H9 (cell line): ENCODE results near the gene LTB4R. TPM values are rescaled to one million over a fixed set of nuclear protein-coding genes. Genes with fewer than 3 reads are reported as not detected.

Experiments
- DNase-seq: peaks from one replicate; pipeline ENCODE4 v3.0.0-alpha.2; 2017
- H2AFZ ChIP-seq: one replicate; pipeline ENCODE4 v1.6.1; 2013; ENCODE audit warnings: mild to moderate bottlenecking, low read length, control low read depth, moderate library complexity
- H2AK5ac ChIP-seq: 2 replicates; pipeline ENCODE4 v1.6.1; 2013; ENCODE audit warnings: low read length, control low read depth, mixed read lengths; ENCODE audit not compliant: insufficient read length
- H2BK120ac ChIP-seq: one replicate; pipeline ENCODE4 v1.6.1; 2013; ENCODE audit warnings: low read depth, mild to moderate bottlenecking, low read length, control low read depth, inconsistent platforms; ENCODE audit not compliant: poor library complexity, severe bottlenecking
- H2BK12ac ChIP-seq: 2 replicates; pipeline ENCODE4 v1.6.1; 2013; ENCODE audit warnings: low read length, control low read depth, mixed read lengths, low read depth; ENCODE audit not compliant: insufficient read length
- H2BK15ac ChIP-seq: 2 replicates; pipeline ENCODE4 v1.6.1; 2013; ENCODE audit warnings: low read depth, low read length, control low read depth
- H2BK20ac ChIP-seq: one replicate; pipeline ENCODE4 v1.6.1; 2013; ENCODE audit warnings: low read depth, mild to moderate bottlenecking, low read length, control low read depth, inconsistent platforms; ENCODE audit not compliant: poor library complexity, severe bottlenecking
- H2BK5ac ChIP-seq: 2 replicates; pipeline ENCODE4 v1.6.1; 2013; ENCODE audit warnings: low read length, control low read depth, mixed read lengths; ENCODE audit not compliant: insufficient read length
- H3K14ac ChIP-seq: 2 replicates; pipeline ENCODE4 v1.6.1; 2013; ENCODE audit warnings: low read length, control low read depth; ENCODE audit not compliant: insufficient read depth
- H3K18ac ChIP-seq: 2 replicates; pipeline ENCODE4 v1.6.1; 2013; ENCODE audit warnings: low read depth, mild to moderate bottlenecking, mixed read lengths, low read length, control low read depth; ENCODE audit not compliant: insufficient read length
- H3K23ac ChIP-seq: 2 replicates; pipeline ENCODE4 v1.6.1; 2013; ENCODE audit warnings: low read length, control low read depth, mixed read lengths, low read depth; ENCODE audit not compliant: insufficient read length
- H3K23me2 ChIP-seq: 2 replicates; pipeline ENCODE4 v1.6.1; 2013; ENCODE audit warnings: low read depth, mild to moderate bottlenecking, mixed read lengths, low read length, control low read depth; ENCODE audit not compliant: insufficient read length, poor library complexity, severe bottlenecking
- H3K27ac ChIP-seq: 2 replicates; pipeline ENCODE4 v1.5.1; 2013; ENCODE audit warnings: low read length, control low read depth, mixed read lengths, low read depth; ENCODE audit not compliant: insufficient read length
- H3K27me3 ChIP-seq: 2 replicates; pipeline ENCODE4 v1.6.1; 2013; ENCODE audit warnings: low read length, control low read depth, inconsistent platforms; ENCODE audit not compliant: insufficient read depth
- H3K4ac ChIP-seq: 2 replicates; pipeline ENCODE4 v1.6.1; 2013; ENCODE audit warnings: low read depth, mild to moderate bottlenecking, control low read depth, inconsistent platforms, low read length, moderate library complexity
- H3K4me1 ChIP-seq: 2 replicates; pipeline ENCODE4 v1.6.1; 2013; ENCODE audit warnings: low read length, control low read depth, inconsistent platforms; ENCODE audit not compliant: insufficient read depth
- H3K4me2 ChIP-seq: 2 replicates; pipeline ENCODE4 v1.6.1; 2013; ENCODE audit warnings: low read length, control low read depth, mixed read lengths; ENCODE audit not compliant: insufficient read length, insufficient read depth
- H3K56ac ChIP-seq: 2 replicates; pipeline ENCODE4 v1.6.1; 2013; ENCODE audit warnings: low read depth, mild to moderate bottlenecking, mixed read lengths, low read length, control low read depth; ENCODE audit not compliant: insufficient read length
- H3K79me1 ChIP-seq: 2 replicates; pipeline ENCODE4 v1.6.1; 2013; ENCODE audit warnings: low read depth, mild to moderate bottlenecking, moderate library complexity, low read length, control low read depth, inconsistent platforms; ENCODE audit not compliant: insufficient read depth, poor library complexity, severe bottlenecking
- H3K79me2 ChIP-seq: 2 replicates; pipeline ENCODE4 v1.6.1; 2013; ENCODE audit warnings: low read length, control low read depth, inconsistent platforms; ENCODE audit not compliant: insufficient read depth
- H3K9ac ChIP-seq: 2 replicates; pipeline ENCODE4 v1.6.1; 2013; ENCODE audit warnings: low read length, control low read depth, mixed read lengths; ENCODE audit not compliant: insufficient read length; ENCODE audit errors: extremely low read depth
- H3K9me3 ChIP-seq: one replicate; pipeline ENCODE4 v1.6.1; 2013; ENCODE audit warnings: low read depth, low read length, inconsistent platforms; ENCODE audit not compliant: control insufficient read depth
- H3T11ph ChIP-seq: one replicate; pipeline ENCODE4 v1.6.1; 2013; ENCODE audit warnings: mild to moderate bottlenecking, low read length, control low read depth, inconsistent platforms
- H4K20me1 ChIP-seq: one replicate; pipeline ENCODE4 v1.6.1; 2013; ENCODE audit not compliant: control insufficient read depth, insufficient read length, insufficient read depth
- H4K5ac ChIP-seq: 2 replicates; pipeline ENCODE4 v1.6.1; 2013; ENCODE audit warnings: low read depth, mild to moderate bottlenecking, mixed read lengths, low read length, control low read depth; ENCODE audit not compliant: insufficient read length
- H4K8ac ChIP-seq: replicated peaks from 2 replicates; pipeline ENCODE4 v1.6.1; 2013; ENCODE audit warnings: low read length, control low read depth, mixed read lengths, low read depth; ENCODE audit not compliant: insufficient read length
- H4K91ac ChIP-seq: 2 replicates; pipeline ENCODE4 v1.6.1; 2013; ENCODE audit warnings: low read depth, mild to moderate bottlenecking, moderate library complexity, mixed read lengths, low read length, control low read depth; ENCODE audit not compliant: insufficient read length
- H3K27ac Mint-ChIP-seq, 3 experiments: 2 replicates in 2 of 3; 3 replicates in 1 of 3; pipeline ENCODE4 v1.8.0; 2020 to 2021; ENCODE audit warnings: mixed read lengths in 3 of 3, mild to moderate bottlenecking in 1 of 3, moderate library complexity in 1 of 3
- H3K27me3 Mint-ChIP-seq: 2 replicates; pipeline ENCODE4 v1.8.0; 2021; ENCODE audit warnings: low read depth, mild to moderate bottlenecking, moderate library complexity, mixed read lengths
- H3K36me3 Mint-ChIP-seq, 3 experiments: 2 replicates in 2 of 3; 3 replicates in 1 of 3; pipeline ENCODE4 v1.8.0; 2020 to 2021; ENCODE audit warnings: low read depth in 3 of 3, mixed read lengths in 3 of 3; ENCODE audit not compliant: insufficient read depth in 1 of 3
- H3K4me1 Mint-ChIP-seq, 2 experiments: 2 replicates each; pipeline ENCODE4 v1.8.0; 2020; ENCODE audit warnings: mixed read lengths in 2 of 2
- H3K4me3 Mint-ChIP-seq, 2 experiments: 2 replicates in 1 of 2; 3 replicates in 1 of 2; pipeline ENCODE4 v1.8.0; 2020 to 2021; ENCODE audit warnings: mild to moderate bottlenecking in 2 of 2, mixed read lengths in 2 of 2, moderate library complexity in 1 of 2
- H3K9me3 Mint-ChIP-seq, 2 experiments: 2 replicates in 1 of 2; 3 replicates in 1 of 2; pipeline ENCODE4 v1.8.0; 2020; ENCODE audit warnings: mild to moderate bottlenecking in 2 of 2, mixed read lengths in 2 of 2, moderate library complexity in 1 of 2
- CTCF ChIP-seq: fragments of 200-600 bp; sonication (generic); conservative IDR thresholded peaks from 3 replicates; pipeline ENCODE4 v1.8.0; 2021; ENCODE audit warnings: antibody characterized with exemption, mild to moderate bottlenecking
- WGBS: extraction: QIAGEN DNeasy Blood & Tissue Kit; methylation state at CpG from one replicate; pipeline ENCODE4 v1.1.7; 2013; ENCODE audit warnings: missing lambda C conversion rate, low lambda C conversion rate, mixed read lengths; ENCODE audit not compliant: insufficient read length; ENCODE audit errors: extremely low coverage; 5-methylcytosine and 5-hydroxymethylcytosine counted together
- total RNA-seq: library from RNA; stranded (reverse); gene quantifications from 2 replicates; pipeline ENCODE4 v1.2.1, GENCODE V29; 2021

The LTB4R gene
- total RNA-seq, 1 experiment from 2014 or later = 8.9 TPM

GRCh38 chr14:24335461-24336171 lies 24.3 kb downstream of the LTB4R start:
- no peak overlapping the region for H2BK5ac ChIP-seq
- TF ChIP-seq CTCF = no peak
- no peak overlapping the region for H3K9ac ChIP-seq
- DNase-seq = no peak
- H3K14ac ChIP-seq = no peak overlapping the region
- H3K27ac ChIP-seq = no peak overlapping the region
- no peak overlapping the region for H2BK15ac ChIP-seq
- peaks cover 100% of the 10 kb centered on the region for H3K27me3 Mint-ChIP-seq
- peak overlapping the region; percentile 59 to 91 for H3K4me3 Mint-ChIP-seq
- no peak overlapping the region for H4K5ac ChIP-seq
- no peaks in the 10 kb centered on the region for H3K79me2 ChIP-seq
- peaks cover 32 to 38% of the 10 kb centered on the region in 2 experiments for H3K4me1 Mint-ChIP-seq
- peak overlapping the region; percentile 62 for H3K4me2 ChIP-seq
- H2BK12ac ChIP-seq = no peak overlapping the region
- peaks cover 63% of the 10 kb centered on the region for H3K27me3 ChIP-seq
- H3K9me3 ChIP-seq = no peaks in the 10 kb centered on the region
- H2AK5ac ChIP-seq = no peak overlapping the region
- no peak overlapping the region for H2AFZ ChIP-seq
- peaks cover 28% of the 10 kb centered on the region for H3K23me2 ChIP-seq
- no peak overlapping the region for H4K8ac ChIP-seq
- H3K36me3 Mint-ChIP-seq = no peaks in the 10 kb centered on the region; a peak in 1 of 7 replicates
- H3K56ac ChIP-seq = no peak overlapping the region
- no peak overlapping the region for H2BK20ac ChIP-seq
- WGBS = no CpG with 5 or more reads among the region's 12 CpGs
- H3K79me1 ChIP-seq = no peaks in the 10 kb centered on the region
- no peaks in the 10 kb centered on the region; the same call in 1 of the 2 replicates for H3K4me1 ChIP-seq
- no peak overlapping the region for H3K18ac ChIP-seq
- no peak overlapping the region for H3K4ac ChIP-seq
- no peak overlapping the region for H4K91ac ChIP-seq
- peaks cover 0 to 2% of the 10 kb centered on the region in 2 experiments; a peak in 3 of 5 replicates for H3K9me3 Mint-ChIP-seq
- no peaks in the 10 kb centered on the region for H4K20me1 ChIP-seq
- no peak overlapping the region for H3K23ac ChIP-seq
- no peak overlapping the region for H2BK120ac ChIP-seq
- no peak overlapping the region for H3K27ac Mint-ChIP-seq
- H3T11ph ChIP-seq = no peak overlapping the region
